ENCODE measurements around the gene MDM1. TPM values are rescaled to one million over a fixed set of nuclear protein-coding genes. Genes with fewer than 3 reads are reported as not detected.

The MDM1 gene
- total and polyA plus RNA-seq, 2 of the 13 experiments (the other 11 are each of a cell fraction or from before 2014, with no cell fraction given): 4.6 to 15.2 TPM

DNA sequence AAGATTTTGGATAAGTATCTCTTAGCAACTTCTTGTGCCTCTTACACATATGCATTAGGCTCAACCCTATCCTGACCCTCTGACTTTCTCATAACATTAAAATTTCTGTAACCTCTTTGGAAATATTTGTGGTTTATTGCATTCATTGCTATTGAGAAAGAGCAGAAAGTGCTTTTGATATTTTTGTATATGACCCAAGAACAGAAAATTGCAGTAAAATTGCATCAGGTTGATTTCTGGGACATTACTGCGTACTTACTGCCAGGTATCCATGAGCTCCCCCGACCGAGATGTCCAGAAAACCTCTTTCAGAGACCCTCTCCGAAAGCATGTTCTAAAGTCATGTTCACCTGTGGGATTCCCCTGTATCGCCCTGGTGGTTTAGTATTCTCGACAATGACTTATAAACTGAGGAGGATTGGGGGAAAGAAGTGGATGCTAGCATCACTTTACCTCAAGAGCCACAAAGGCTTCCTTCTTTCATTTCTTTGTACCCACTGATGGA lies 64.2 kb downstream of the MDM1 start (continued):
- TF ChIP-seq ZNF142 (CRISPR knock-in tag; IDR thresholded peaks at IDR 0.05): no peak
- TF ChIP-seq NAIF1 (CRISPR knock-in tag; IDR thresholded peaks at IDR 0.05; ENCODE audit: borderline replicate concordance): no peak
- no peak for TF ChIP-seq KDM6A (CRISPR knock-in tag; IDR thresholded peaks at IDR 0.05; ENCODE audit: low read depth)
- TF ChIP-seq SUZ12 (IDR thresholded peaks at IDR 0.05; ENCODE audit: low read depth, low read length): no peak
- TF ChIP-seq SMAD3 (CRISPR knock-in tag; IDR thresholded peaks at IDR 0.05): no peak
- TF ChIP-seq TMF1 (CRISPR knock-in tag; IDR thresholded peaks at IDR 0.05; ENCODE audit: low read depth): no peak
- no peak for TF ChIP-seq ZNF772 (CRISPR knock-in tag; IDR thresholded peaks at IDR 0.05)
- no peak for TF ChIP-seq MLLT10 (CRISPR knock-in tag; IDR thresholded peaks at IDR 0.05)

DNA sequence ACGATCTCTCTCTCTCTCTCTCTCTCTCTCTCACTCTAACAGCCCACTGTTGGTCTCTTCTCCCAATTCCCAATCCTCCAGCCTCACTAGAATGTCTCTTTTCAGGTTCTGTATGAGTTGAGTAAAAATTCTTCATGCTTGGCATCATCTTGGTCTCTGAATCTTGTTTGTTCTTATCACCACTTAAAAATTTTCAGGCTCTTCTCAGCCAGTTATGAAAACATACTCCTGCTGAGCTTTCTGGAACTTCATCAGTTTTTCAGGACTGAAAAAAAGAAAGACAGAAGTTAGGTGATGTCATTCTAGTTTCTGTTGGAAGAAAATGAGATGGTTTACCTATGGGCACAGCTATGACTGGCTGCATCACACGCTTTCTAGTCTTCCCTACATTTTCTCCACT lies 67.3 kb downstream of the MDM1 start:
- BruUV-seq (replicated peaks): no TSS peak
- POLR2A ChIA-PET: no interaction called here
- Histone ChIP-seq H3K9me3 (ENCODE audit: low read length) (no peaks in the 10 kb centered on the region), H3K27ac (ENCODE audit: extremely low read length, insufficient read depth, low read length) (no peak overlapping the region), H3K79me2 (ENCODE audit: insufficient read depth, low read length) (no peaks in the 10 kb centered on the region), H3K9ac (ENCODE audit: insufficient read depth, low read depth, low read length) (no peak overlapping the region), H3K27me3 (ENCODE audit: control insufficient read depth in 1 of 2, insufficient read depth in 2 of 2, low read length in 2 of 2) (peaks cover 3 to 4% of the 10 kb centered on the region in 2 experiments; a peak in 2 of 5 replicates), H4K20me1 (ENCODE audit: insufficient read depth, low read length) (no peaks in the 10 kb centered on the region), H2AFZ (ENCODE audit: low read length) (no peak overlapping the region), H3K4me2 (ENCODE audit: low read depth, low read length) (no peak overlapping the region), H3K4me1 (ENCODE audit: insufficient read depth, low read length) (no peaks in the 10 kb centered on the region), H3K4me3 (replicated peaks in 1 of 3; ENCODE audit: insufficient read depth in 1 of 3, low read depth in 2 of 3, low read length in 3 of 3) (no peak overlapping the region), H3K36me3 (replicated peaks in 1 of 2; ENCODE audit: control insufficient read depth in 1 of 2, insufficient read depth in 2 of 2, low read length in 2 of 2) (no peaks in the 10 kb centered on the region)
- 4% methylated on average over 2 of the region's 2 CpGs for WGBS (ENCODE audit: low lambda C conversion rate)
- in situ Hi-C loops (cut with HindIII; ENCODE audit: extremely low pct_ligation_motif_present, low pct_unique_long_range_greater_than_20kb): no loop called here
- DNase-seq (ENCODE audit: low spot score) (no peak), ATAC-seq (no peak), FAIRE-seq (no peak)
- CTCF ChIA-PET (ENCODE audit: low intra/inter-chr PET ratio, low total read pairs): no interaction called here
- intact Hi-C loops (cut with micrococcal nuclease; ENCODE audit: unreplicated experiment): no loop called here
- TF ChIP-seq ATF7 (IDR thresholded peaks at IDR 0.05) (peak; percentile 9; the same call in 1 of the 2 replicates), ATF7 (CRISPR knock-in tag; IDR thresholded peaks at IDR 0.05) (no peak), BRCA1 (CRISPR knock-in tag; IDR thresholded peaks at IDR 0.05) (no peak), ZNF557 (CRISPR knock-in tag; IDR thresholded peaks at IDR 0.05) (no peak), SMC3 (IDR thresholded peaks at IDR 0.05; ENCODE audit: low read length) (no peak), ZSCAN30 (CRISPR knock-in tag; IDR thresholded peaks at IDR 0.05) (no peak), CERS6 (CRISPR knock-in tag; IDR thresholded peaks at IDR 0.05) (no peak), SAFB2 (CRISPR knock-in tag; IDR thresholded peaks at IDR 0.05; ENCODE audit: borderline replicate concordance, low read depth) (no peak)
